ENCODE measurements around the gene SLC51B. TPM values are rescaled to one million over a fixed set of nuclear protein-coding genes. Genes with fewer than 3 reads are reported as not detected.
"Not testable (repeated sequence)": the region's sequence is repeated elsewhere in the genome, so short reads cannot be mapped to it uniquely, and the experiment has no call there.

Gene SLC51B
- total RNA-seq, 2 donors from 2014 or later: not detected

DNA sequence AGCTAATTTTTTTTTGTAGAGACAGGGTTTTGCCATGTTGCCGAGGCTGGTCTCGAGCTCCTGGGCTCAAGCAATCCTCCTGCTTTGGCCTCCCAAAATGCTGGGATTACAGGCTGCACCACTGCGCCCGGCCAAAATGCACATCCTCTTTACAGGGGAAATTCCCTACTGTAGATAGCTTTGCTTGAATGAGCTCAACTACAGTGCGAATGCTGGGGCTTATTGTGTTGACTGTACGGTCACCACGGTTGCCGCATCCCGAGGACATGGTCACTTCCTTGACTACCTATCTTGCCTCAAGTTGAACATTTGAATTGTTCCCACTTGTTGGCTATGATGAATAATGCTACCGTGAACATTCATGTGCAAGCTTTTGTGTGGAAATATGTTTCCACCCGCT, 10.5 kb upstream of the SLC51B start:
- Mint-ChIP-seq H3K36me3 (no peaks in the 10 kb centered on the region), H3K27ac (no peak overlapping the region), H3K9me3 (no peaks in the 10 kb centered on the region)
- DNase-seq (ENCODE audit: low spot score in 2 of 2) (no peak), ATAC-seq (no peak)

DNA sequence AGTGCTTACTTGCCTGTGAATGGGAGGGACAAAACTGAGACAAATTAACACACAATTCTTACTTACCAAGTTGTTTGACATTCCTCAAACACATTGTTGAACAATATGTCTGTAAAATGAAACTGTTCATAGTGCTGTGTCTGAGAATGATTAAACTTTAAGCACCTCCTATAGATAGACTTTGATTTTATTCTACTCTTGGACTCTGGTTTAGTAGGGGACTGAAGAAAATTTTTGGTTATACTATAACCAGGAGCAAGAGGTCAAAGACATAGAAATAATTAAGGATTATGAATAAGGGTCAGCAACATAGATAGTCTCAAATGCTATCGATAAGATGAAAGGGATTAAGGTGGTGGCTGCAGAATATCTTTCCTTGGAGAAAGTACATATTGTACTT, 7.9 kb upstream of the SLC51B start:
- no peak for ATAC-seq
- Mint-ChIP-seq H3K27ac (no peak overlapping the region), H3K9me3 (no peaks in the 10 kb centered on the region), H3K36me3 (no peaks in the 10 kb centered on the region)
- DNase-seq (ENCODE audit: low spot score in 2 of 2): no peak

DNA sequence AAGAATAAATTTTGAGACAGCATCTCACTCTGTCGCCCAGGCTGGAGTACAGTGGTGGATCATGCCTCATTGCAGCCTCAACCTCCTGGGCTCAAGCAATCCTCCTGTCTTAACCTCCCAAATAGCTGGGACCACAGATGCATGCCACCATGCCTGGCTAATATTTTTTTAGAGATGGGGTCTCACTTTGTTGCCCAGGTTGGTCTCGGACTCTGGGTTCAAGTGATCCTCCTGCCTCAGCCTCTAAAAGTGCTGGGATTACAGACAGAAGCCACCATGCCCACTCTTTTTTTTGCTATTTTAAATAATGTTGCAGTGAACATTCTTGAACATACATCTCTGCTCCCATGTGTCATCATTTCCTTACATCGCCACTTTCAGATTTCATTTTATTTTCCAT, 6.8 kb upstream of the SLC51B start:
- no peak for ATAC-seq
- H3K36me3 Mint-ChIP-seq: no peaks in the 10 kb centered on the region
- H3K27ac Mint-ChIP-seq: no peak overlapping the region
- no peak for DNase-seq (ENCODE audit: low spot score in 2 of 2)
- no peaks in the 10 kb centered on the region for H3K9me3 Mint-ChIP-seq

DNA sequence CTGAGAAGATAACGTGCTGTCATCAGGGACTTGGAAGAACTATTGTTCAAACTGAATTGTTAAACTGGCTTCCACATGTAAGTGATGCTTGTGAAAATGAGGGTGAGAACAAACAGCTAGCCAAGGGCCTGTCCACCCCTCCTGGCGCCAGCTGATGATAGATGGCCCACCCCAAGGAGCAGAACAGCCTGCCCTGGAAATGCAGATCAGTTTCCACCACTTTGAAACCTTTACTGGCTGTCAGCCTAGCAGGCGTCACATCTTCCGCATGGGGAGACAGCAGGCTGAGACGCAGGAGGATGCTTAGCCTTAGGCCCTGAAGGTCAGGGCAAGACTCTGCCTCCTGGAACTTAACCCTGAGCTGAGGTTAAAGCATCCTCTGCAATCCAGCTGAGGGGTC, 6.4 kb upstream of the SLC51B start:
- no peaks in the 10 kb centered on the region for H3K36me3 Mint-ChIP-seq
- ATAC-seq (no peak), DNase-seq (ENCODE audit: low spot score in 2 of 2) (no peak)
- no peak overlapping the region for H3K27ac Mint-ChIP-seq
- H3K9me3 Mint-ChIP-seq: no peaks in the 10 kb centered on the region

DNA sequence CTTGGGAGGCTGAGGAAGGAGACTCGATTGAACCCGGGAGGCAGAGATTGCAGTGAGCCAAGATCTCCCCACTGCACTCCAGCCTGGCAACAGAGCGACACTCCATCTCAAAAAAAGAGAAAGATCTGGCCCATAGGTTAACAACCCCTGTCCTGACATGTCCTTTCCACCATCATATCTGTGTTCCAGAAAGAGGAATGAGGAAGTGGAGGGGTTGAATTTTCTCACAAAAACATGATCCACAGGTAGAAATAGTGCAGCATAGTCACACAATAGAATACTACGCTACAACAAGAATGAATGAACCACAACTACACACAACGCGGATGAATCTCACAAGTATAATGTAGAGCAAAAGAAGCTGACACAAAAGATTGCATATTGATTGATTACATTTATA, 4.7 kb upstream of the SLC51B start:
- H3K27ac Mint-ChIP-seq: no peak overlapping the region
- no peak for ATAC-seq
- no peaks in the 10 kb centered on the region for H3K9me3 Mint-ChIP-seq

DNA sequence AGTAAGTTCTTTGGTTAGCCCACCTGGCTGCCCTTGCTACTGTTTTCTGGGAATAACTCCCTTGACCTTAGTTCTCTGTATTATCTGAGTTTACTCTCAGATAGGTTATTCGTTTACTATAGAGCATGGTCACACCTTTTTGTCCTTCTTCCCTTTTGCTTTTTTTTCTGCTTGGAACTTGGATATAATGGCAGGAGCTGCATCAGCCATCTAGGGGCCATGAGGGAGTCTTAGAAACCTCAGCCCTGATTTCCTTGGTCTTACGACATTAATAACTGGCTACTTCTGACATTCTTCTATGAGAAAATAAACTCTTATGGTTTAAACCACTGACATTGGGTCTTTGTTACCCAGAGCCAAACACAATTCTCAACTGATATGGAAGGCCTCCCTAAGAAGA, 3.4 kb upstream of the SLC51B start:
- DNase-seq (ENCODE audit: low spot score in 2 of 2) (no peak), ATAC-seq (no peak)
- H3K9me3 Mint-ChIP-seq: no peaks in the 10 kb centered on the region
- no peaks in the 10 kb centered on the region for H3K36me3 Mint-ChIP-seq
- H3K27ac Mint-ChIP-seq: no peak overlapping the region

More for the DNA sequence above, 4.7 kb upstream of the SLC51B start:
- H3K36me3 Mint-ChIP-seq: no peaks in the 10 kb centered on the region
- DNase-seq (ENCODE audit: low spot score in 2 of 2): no peak

DNA sequence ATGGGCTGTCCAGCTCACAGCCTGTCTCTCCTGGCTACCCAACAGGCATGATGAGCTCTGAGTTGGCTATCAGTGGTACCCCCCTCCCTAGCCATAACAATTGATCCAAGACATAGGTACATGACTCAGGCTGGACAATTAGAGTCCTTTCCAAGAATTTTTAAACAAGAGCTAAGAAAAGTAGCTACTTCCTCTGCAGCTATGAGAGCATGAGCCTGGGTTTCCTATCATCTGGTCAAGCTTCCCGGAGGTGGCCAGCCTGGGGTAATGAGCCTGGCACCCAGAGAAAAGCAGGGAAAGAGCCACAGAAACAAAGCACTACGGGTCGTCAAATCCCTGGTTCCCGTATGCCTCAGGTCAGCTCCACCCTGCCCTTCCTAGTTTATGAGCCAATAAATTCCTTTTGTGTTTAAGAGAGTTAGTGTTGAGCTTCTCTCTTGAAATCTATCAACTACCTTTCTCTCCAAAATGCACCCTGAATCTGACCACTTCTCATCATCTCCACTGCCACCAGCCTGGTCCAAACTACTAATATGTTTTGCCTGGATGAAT, 2.3 kb upstream of the SLC51B start:
- no peaks in the 10 kb centered on the region for H3K9me3 Mint-ChIP-seq
- no peaks in the 10 kb centered on the region for H3K36me3 Mint-ChIP-seq
- no peak for DNase-seq (ENCODE audit: low spot score in 2 of 2)
- H3K27ac Mint-ChIP-seq: peak overlapping the region in 1 of 2 donors; percentile 50
- ATAC-seq: no peak

DNA sequence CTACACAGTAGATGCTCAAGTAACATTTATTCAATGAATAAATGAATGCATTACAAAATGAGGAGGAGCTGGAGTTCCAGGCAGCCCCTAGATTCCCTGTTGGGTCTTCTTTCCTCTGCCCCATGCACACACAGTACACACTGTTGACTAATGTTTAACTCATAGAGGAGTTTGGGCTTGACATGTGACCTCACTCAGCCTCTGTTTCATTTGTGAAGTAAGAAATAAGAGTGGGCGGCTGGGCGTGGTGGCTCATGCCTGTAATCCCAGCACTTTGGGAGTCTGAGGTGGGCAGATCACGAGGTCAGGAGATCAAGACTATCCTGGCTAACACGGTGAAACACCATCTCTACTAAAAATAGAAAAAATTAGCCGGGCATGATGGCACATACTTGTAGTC, 969 bp upstream of the SLC51B start:
- H3K27ac Mint-ChIP-seq: peak overlapping the region in 1 of 2 donors; percentile 4
- peak; percentile 69 to 82 for ATAC-seq
- not testable (repeated sequence) for H3K9me3 Mint-ChIP-seq; H3K36me3 Mint-ChIP-seq; DNase-seq (ENCODE audit: low spot score in 2 of 2)

DNA sequence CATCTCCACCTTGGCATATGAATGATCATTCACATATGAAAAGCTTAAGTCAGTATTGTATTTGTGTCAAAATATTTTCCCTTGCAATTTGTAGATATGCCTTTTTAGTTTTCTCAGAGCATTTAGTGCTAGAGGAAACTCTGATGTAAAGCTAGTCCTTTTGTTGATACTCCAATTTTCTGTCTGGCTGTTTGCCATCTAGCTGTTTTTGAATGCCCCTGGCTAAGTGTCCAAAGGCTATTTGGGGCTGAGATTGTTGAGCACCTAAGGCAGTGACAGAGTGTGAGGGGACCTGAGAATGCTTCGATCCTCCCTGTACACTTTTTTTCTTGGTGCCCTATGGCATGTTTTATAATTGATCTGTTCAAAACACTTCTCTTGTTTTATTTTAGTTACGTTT, 3.1 kb downstream of the SLC51B start:
- no peak for ATAC-seq
- Mint-ChIP-seq H3K36me3 (no peaks in the 10 kb centered on the region), H3K27ac (no peak overlapping the region), H3K9me3 (no peaks in the 10 kb centered on the region)
- no peak for DNase-seq (ENCODE audit: low spot score in 2 of 2)

DNA sequence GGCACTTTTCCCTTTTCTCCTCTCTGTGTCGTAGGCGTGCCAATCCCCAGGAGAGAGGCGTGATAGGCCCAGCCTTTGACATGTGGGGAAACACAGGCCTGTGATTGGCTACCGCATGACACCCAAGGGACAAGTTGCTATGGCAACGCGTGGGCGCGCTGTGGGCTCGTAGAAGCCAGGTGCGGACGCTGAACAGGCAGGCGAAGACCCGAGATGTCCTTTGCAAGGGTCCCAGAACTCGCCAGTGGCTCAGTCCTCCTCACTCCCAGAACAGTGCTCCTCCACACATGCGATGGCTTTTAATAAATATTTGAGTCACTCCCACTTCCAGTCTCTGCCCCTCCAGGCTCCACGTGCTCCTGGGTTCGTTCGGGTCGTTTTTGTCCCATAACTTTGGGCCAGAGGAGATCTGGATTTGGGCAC, 4.2 kb downstream of the SLC51B start:
- no peaks in the 10 kb centered on the region for H3K9me3 Mint-ChIP-seq
- no peak overlapping the region for H3K27ac Mint-ChIP-seq
- peak; percentile 98 to 99 for ATAC-seq
- peak; percentile 82 to 86 for DNase-seq (ENCODE audit: low spot score in 2 of 2)
- H3K36me3 Mint-ChIP-seq: no peaks in the 10 kb centered on the region

DNA sequence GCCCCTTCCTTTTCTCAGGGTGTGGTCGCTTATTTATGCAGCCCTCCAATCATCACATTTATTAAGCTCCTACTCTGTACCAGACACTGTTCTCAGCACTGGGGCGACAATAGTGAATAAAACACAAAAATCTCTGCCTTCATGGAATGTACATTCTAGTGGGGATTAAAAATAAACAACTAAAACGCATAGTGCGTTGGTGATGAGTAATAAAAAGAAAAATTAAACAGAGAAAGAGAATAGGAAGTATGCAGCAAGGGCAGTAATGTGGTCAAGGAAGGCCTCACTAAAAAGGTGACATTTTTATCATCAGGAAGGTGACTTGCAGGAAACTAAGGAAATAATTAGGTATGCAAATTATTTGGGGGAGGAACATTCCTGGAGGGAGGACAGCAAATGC, 5.1 kb downstream of the SLC51B start:
- Mint-ChIP-seq H3K36me3 (no peaks in the 10 kb centered on the region), H3K9me3 (no peaks in the 10 kb centered on the region), H3K27ac (no peak overlapping the region)
- ATAC-seq: no peak
- DNase-seq (ENCODE audit: low spot score in 2 of 2): no peak

DNA sequence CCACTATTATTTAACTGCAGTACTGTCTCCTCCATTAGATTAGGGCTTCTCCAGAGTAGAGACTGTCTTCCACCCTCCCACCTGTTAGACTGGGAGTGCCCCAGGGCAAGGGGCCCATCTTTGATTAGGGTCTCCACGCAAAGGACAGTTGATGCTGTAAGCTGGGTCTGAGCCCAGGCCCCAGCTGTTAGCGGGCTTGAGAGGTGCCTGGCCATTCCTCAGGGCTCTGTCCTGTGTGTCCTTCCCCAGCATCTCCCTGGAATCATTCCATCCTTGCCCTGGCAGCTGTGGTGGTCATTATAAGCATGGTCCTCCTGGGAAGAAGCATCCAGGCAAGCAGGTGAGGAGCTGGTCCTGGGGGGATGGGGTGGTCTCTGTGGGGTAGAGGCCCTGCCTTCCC, 6.1 kb downstream of the SLC51B start:
- Mint-ChIP-seq H3K36me3 (no peaks in the 10 kb centered on the region), H3K9me3 (no peaks in the 10 kb centered on the region), H3K27ac (peak overlapping the region in 1 of 2 donors; percentile 13)
- DNase-seq (ENCODE audit: low spot score in 2 of 2): no peak
- no peak for ATAC-seq

DNA sequence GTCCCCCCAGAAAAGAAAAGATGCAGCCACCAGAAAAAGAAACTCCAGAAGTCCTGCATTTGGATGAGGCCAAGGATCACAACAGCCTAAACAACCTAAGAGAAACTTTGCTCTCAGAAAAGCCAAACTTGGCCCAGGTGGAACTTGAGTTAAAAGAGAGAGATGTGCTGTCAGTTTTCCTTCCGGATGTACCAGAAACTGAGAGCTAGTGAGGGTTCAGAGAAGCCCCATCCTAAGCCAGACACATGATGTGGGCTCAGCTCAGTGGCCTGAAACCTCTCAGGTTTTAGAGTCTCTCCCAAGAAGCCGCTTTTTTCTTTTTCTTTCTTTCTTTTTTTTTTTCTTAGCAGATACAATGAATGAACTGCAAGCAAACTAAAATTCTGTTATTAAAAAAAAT, 7.8 kb downstream of the SLC51B start:
- Mint-ChIP-seq H3K27ac (no peak overlapping the region), H3K9me3 (no peaks in the 10 kb centered on the region), H3K36me3 (no peaks in the 10 kb centered on the region)
- ATAC-seq (no peak), DNase-seq (ENCODE audit: low spot score in 2 of 2) (no peak)

DNA sequence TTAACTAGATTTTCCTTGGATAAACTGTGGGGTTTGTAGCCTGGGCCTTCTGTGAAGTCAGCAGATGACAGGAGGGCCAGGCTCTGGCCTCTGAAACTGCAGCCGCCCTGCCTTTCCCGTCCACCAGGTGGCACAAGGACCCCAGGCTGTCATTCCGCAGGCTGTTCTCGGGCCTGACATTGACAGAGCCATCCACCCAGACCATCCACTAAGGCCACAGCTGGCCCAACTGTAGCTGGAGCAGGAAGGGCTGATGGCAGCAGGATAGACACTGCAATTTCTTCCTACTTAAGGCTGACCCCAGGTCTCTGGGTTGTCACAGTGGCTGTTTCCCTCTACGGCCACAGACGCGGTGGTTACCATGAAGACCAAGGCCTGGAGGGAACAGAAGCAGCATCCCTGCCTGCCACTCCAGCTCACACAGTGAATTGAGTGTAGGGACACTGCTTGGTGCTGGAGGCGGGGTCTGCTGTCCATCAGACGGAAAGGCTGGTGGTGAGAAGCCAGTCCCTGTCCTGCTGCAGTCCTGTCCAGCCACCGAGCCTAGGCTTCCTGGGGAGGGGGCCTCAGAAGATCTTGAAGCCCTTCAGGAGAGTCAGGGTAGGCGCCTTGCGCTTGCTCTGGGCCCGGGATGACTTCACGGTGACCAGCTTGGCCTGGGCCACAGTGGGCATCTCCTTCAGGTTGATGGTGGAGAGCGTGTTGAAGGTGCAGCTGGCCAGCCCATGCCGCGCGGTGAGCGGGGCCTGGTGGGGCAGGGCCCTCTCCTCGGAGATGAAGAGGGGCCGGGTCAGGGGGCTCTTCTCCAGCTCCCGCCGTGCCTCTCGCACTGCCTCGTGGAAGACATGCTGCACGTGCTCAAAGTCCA, 9.4 kb downstream of the SLC51B start:
- DNase-seq (ENCODE audit: low spot score in 2 of 2) (peak in 1 of 2 donors; percentile 71), ATAC-seq (peak; percentile 58 to 60)
- H3K36me3 Mint-ChIP-seq: no peaks in the 10 kb centered on the region
- H3K27ac Mint-ChIP-seq: no peak overlapping the region
- H3K9me3 Mint-ChIP-seq: no peaks in the 10 kb centered on the region

DNA sequence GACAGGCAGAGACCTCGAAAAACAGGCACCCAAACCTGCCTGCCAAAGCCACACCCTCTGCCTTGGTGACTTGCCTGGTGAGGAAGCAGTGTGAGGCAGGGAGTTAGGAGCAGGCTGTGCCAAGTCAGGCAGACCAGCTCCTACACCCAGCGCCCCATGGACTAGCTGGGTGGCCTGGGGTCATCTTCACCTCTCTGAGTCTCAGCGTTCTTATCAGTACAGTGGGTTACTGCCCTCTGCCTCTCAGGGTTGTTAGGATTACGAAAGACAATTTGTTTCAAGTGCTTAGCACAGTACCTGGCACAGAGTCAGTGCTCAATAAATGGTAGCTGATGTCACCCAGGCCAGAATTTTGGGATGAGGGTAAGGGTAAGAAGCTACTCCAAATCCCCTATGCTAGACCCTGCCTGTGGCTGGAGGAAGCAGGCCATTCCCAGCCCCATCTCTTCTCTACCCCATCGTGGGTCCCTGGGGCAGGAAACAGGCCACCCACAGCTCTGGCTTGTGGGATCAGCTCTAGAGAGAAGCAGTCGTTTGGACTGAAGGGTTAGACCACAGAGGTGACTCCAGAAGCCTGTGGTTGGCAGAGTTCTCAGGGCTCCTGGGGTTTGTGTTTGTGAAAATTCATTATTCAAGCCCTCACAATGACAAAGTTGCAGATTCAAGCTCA, 10.1 kb downstream of the SLC51B start:
- ATAC-seq (no peak), DNase-seq (ENCODE audit: low spot score in 2 of 2) (no peak)
- H3K9me3 Mint-ChIP-seq: no peaks in the 10 kb centered on the region
- H3K36me3 Mint-ChIP-seq: no peaks in the 10 kb centered on the region
- peak overlapping the region in 1 of 2 donors; percentile 75 for H3K27ac Mint-ChIP-seq

DNA sequence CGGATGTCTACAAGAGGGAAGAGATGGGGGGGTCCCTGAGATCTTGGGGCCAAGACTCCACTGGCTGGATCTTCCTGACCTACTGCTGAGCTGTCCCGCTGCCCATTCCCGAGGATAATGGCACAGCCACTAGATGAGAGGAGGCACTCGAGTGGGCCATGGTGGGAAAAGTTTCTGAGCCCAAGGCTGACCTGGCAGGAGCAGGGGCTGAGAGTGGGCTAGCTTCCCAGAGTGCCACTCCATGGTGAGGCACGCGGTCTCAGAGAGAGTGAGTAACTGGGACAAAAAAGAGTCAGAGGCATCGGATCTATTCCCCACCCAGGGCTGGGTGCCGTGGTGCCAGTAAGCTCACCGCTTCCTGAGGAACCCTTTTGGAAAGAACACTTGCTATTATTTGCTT, 10.9 kb downstream of the SLC51B start:
- Mint-ChIP-seq H3K36me3 (no peaks in the 10 kb centered on the region), H3K27ac (no peak overlapping the region), H3K9me3 (no peaks in the 10 kb centered on the region)
- DNase-seq (ENCODE audit: low spot score in 2 of 2): no peak
- no peak for ATAC-seq

DNA sequence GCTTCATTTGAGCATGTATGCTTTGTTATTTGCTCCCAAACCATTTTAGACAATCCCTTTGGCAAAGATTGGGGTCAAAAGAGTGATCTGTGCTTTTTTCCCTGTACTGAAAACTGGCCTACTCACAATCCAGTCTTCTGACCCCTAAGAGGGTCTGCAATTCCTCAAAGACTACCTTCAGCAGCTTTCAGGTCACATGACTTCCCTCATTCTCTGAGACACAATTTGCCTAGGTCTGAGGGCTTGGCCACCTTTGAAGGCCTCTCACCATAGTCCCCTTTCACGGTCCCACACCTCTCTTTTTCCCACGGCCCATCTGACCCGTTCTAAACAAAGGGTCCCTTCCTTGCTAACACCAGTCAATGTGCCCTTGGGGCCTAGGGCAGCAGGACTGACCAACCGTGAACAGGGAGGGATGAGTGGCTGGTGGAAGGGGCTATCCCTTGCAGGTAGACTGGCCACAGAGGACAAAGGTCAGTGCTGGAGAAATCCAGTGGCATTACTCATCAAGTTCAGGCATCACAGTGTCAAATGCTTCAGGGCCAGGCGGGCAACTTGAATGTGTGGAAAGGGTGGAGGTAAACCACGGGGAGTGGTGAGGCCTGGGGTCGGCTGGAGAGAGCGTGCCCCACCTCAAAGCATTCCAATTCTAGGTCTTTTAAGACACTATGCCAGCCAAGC, 11.8 kb downstream of the SLC51B start:
- Mint-ChIP-seq H3K27ac (no peak overlapping the region), H3K36me3 (no peaks in the 10 kb centered on the region), H3K9me3 (no peaks in the 10 kb centered on the region)
- ATAC-seq (no peak), DNase-seq (ENCODE audit: low spot score in 2 of 2) (no peak)
